Measurements from ENCODE around the gene ATF4.
"Not testable (repeated sequence)": the region's sequence is repeated elsewhere in the genome, so short reads cannot be mapped to it uniquely, and the experiment has no call there.

The ATF4 gene

GRCh38 chr22:39489094-39490068 is 31.0 kb upstream of the ATF4 start:
- DNase-seq (ENCODE audit: low read depth), result no peak

- DNase-seq (ENCODE audit: low read depth), result no peak
Observed at GRCh38 chr22:39490135-39490798, 30.1 kb upstream of the ATF4 start.

- no peak for DNase-seq (ENCODE audit: low read depth)
Observed at GRCh38 chr22:39490966-39491680, 29.2 kb upstream of the ATF4 start.

- DNase-seq (ENCODE audit: low read depth), result no peak
Observed at GRCh38 chr22:39491696-39492095, 28.7 kb upstream of the ATF4 start.

GRCh38 chr22:39492186-39492585 is 28.2 kb upstream of the ATF4 start:
- no peak for DNase-seq (ENCODE audit: low read depth)

GRCh38 chr22:39493759-39494158 is 26.6 kb upstream of the ATF4 start:
- DNase-seq (ENCODE audit: low read depth), result peak; percentile 91

GRCh38 chr22:39494471-39495120 is 25.8 kb upstream of the ATF4 start:
- DNase-seq (ENCODE audit: low read depth), result no peak

GRCh38 chr22:39496131-39496838 is 24.1 kb upstream of the ATF4 start:
- no peak for DNase-seq (ENCODE audit: low read depth)

- no peak for DNase-seq (ENCODE audit: low read depth)
Observed at GRCh38 chr22:39497429-39497828, 22.9 kb upstream of the ATF4 start.

- DNase-seq (ENCODE audit: low read depth), result no peak
Observed at GRCh38 chr22:39498368-39498767, 22.0 kb upstream of the ATF4 start.

- no peak for DNase-seq (ENCODE audit: low read depth)
Observed at GRCh38 chr22:39498802-39499201, 21.6 kb upstream of the ATF4 start.

GRCh38 chr22:39500101-39500500 is 20.3 kb upstream of the ATF4 start:
- DNase-seq (ENCODE audit: low read depth), result no peak

GRCh38 chr22:39501644-39502108 is 18.7 kb upstream of the ATF4 start:
- DNase-seq (ENCODE audit: low read depth), result no peak

- DNase-seq (ENCODE audit: low read depth), result peak; percentile 73
Observed at GRCh38 chr22:39502109-39502788, 18.1 kb upstream of the ATF4 start, which contains the start of gene MIEF1. MIEF1 (plus strand) TSS chr22:39502290; CDS start chr22:39511295, 9,005 bp downstream.

GRCh38 chr22:39502789-39503409 is 17.5 kb upstream of the ATF4 start:
- no peak for DNase-seq (ENCODE audit: low read depth)

GRCh38 chr22:39503630-39504029 is 16.7 kb upstream of the ATF4 start:
- DNase-seq (ENCODE audit: low read depth), result no peak

GRCh38 chr22:39504071-39504470 is 16.3 kb upstream of the ATF4 start:
- no peak for DNase-seq (ENCODE audit: low read depth)

GRCh38 chr22:39507021-39507420 is 13.3 kb upstream of the ATF4 start:
- not testable (repeated sequence) for DNase-seq (ENCODE audit: low read depth)

GRCh38 chr22:39508393-39508792 is 12.0 kb upstream of the ATF4 start:
- DNase-seq (ENCODE audit: low read depth), result no peak

GRCh38 chr22:39510529-39511149 is 9.7 kb upstream of the ATF4 start:
- DNase-seq (ENCODE audit: low read depth), result no peak
